Left lung (tissue), 10 donors: ENCODE data around the gene CHST9. TPM values are rescaled to one million over a fixed set of nuclear protein-coding genes. Genes with fewer than 3 reads are reported as not detected.
A peak's percentile ranks its signal among the peaks of the same experiment; 100 is the strongest.

ENCODE experiments used
- ATAC-seq: fragments of 200-7000 bp; cut with Tn5 transposase; one replicate; pipeline ENCODE4 v1.9.1; 2020; ENCODE audit warnings: moderate library complexity
- DNase-seq, 4 donors: peaks; one replicate each; pipeline ENCODE4 v3.0.0-alpha.2; 2013 to 2020
- H3K27ac ChIP-seq, 2 donors: fragments of 200-600 bp; sonication (generic) in 1 of 2; one replicate each; pipeline versions ENCODE4 v1.5.0 to v1.8.0; 2020 to 2021
- H3K27me3 ChIP-seq, 2 donors: fragments of 200-600 bp; sonication (generic) in 1 of 2; one replicate each; pipeline versions ENCODE4 v1.5.0 to v1.8.0; 2020 to 2021
- H3K36me3 ChIP-seq, 2 donors: fragments of 200-600 bp; sonication (generic) in 1 of 2; one replicate each; pipeline versions ENCODE4 v1.5.0 to v1.8.0; 2020 to 2021
- H3K4me1 ChIP-seq, 2 donors: fragments of 200-600 bp; one replicate each; pipeline ENCODE4 v1.8.0; 2021
- H3K4me3 ChIP-seq, 2 donors: fragments of 200-600 bp; sonication (generic) in 1 of 2; one replicate each; pipeline versions ENCODE4 v1.5.0 to v1.8.0; 2020 to 2021; ENCODE audit warnings: mild to moderate bottlenecking in 1 of 2
- H3K9me3 ChIP-seq, 2 donors: fragments of 200-600 bp; sonication (generic) in 1 of 2; one replicate each; pipeline versions ENCODE4 v1.5.0 to v1.8.0; 2020 to 2021
- intact Hi-C, 2 donors: fragments of 100-400 bp; cut with DNase I; formaldehyde crosslinking; loops; one replicate each; pipeline versions ENCODE4 v1.11.2 to v1.14.2; 2022
- polyA plus RNA-seq, 6 donors: library from polyadenylated mRNA; unstranded; fragments of 120-200 nt; gene quantifications; one replicate each; pipeline ENCODE4 v1.2.1, GENCODE V29; 2013; ENCODE audit not compliant: insufficient read length in 6 of 6
- total RNA-seq, 2 donors: library from RNA; stranded (reverse); fragmentation: NEBNext Ultra II Directional; extraction: Animal tissue kit (Norgen Biotek cat#: 25700); gene quantifications; one replicate each; pipeline ENCODE4 v1.2.1, GENCODE V29; 2021
- TF ChIP-seq, protein P1 (sequence below), 2 donors: fragments of 200-600 bp; sonication (generic) in 1 of 2; IDR thresholded peaks; one replicate each; pipeline versions ENCODE4 v1.5.0 to v1.8.0; 2021; ENCODE audit warnings: antibody characterized with exemption in 2 of 2
- donor health status: DM: no; HTN: yes; CAD: no.
- donor health status: DM: no; HTN: no; CAD: no.

The CHST9 gene
- total and polyA plus RNA-seq, 8 donors, result 0.12 to 4.2 (median 2.6) TPM

DNA sequence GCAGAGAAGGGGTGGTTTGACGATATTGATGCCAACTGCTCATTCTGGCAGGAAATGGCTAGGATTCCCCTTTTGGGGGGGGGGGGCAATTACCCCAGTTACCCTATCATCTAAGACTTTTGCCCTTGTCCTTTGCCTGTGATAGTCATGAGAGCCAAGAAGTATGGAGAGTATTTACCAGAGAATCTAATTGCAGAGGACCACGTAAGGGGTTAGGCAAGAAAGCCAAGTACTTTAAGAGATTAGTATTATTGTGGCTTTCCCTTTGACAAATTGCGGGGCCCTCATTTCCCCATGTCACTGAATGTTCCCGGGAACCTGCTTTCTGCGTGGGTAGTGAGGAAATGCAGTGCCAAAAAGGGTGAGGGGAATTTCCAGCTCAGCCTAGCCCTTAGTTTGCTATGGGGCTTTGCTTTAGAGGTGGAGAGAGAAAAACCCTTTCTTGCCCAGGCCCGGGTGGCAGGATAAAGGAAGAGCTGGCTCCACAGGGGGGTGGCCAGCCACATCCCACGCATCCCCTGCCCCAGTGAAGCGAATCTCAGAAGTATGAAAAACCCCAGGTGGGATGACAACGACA lies 321.1 kb downstream of the CHST9 start:
- intact Hi-C loops, result no loop called here
- ATAC-seq (peak; percentile 2), DNase-seq (no peak)
- Histone ChIP-seq H3K4me3 (peak overlapping the region; percentile 30 to 39), H3K4me1 (peaks cover 0 to 4% of the 10 kb centered on the region in 2 donors), H3K36me3 (no peaks in the 10 kb centered on the region), H3K9me3 (no peaks in the 10 kb centered on the region), H3K27ac (peak overlapping the region; percentile 66 to 71), H3K27me3 (peaks cover 3 to 46% of the 10 kb centered on the region in 2 donors)
- TF ChIP-seq, protein P1, sequence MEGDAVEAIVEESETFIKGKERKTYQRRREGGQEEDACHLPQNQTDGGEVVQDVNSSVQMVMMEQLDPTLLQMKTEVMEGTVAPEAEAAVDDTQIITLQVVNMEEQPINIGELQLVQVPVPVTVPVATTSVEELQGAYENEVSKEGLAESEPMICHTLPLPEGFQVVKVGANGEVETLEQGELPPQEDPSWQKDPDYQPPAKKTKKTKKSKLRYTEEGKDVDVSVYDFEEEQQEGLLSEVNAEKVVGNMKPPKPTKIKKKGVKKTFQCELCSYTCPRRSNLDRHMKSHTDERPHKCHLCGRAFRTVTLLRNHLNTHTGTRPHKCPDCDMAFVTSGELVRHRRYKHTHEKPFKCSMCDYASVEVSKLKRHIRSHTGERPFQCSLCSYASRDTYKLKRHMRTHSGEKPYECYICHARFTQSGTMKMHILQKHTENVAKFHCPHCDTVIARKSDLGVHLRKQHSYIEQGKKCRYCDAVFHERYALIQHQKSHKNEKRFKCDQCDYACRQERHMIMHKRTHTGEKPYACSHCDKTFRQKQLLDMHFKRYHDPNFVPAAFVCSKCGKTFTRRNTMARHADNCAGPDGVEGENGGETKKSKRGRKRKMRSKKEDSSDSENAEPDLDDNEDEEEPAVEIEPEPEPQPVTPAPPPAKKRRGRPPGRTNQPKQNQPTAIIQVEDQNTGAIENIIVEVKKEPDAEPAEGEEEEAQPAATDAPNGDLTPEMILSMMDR (IDR thresholded peaks at IDR 0.05), result no peak

DNA sequence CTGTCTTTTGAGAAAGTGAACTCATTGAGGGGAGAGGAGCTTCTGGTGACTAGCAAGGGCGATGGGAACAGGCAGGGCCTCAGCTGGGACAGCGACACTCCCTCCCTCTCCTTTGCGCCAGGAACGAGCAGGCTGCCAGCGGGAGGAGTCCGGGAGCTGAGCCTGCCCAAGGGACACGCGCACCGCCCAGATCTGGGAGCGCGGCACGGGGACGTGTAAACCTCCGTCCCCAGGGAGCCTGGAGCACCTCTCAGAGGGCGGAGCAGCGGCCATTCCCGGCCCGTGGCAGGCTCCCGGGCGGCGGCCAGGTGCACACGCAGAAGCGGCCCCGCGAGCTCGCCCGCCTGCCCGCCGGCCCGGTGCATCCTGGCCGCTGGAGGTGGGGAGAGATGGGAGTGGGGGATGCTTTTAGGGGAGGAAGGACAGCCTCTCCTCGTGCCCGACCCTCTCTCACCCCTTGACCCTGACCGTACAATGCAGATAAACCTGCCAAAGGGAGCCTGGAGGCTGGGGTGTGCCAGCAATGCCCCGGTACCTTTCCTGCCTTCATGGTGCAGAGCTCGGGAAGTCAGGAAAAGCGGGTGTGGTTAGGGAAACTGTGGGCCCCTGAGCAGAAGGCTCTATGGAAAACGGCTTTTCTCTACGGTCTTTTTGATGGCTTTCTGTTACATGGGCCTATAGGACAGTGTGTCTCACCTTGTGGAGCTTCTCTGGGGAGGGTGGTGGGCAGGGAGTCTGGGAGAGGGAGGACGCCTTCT lies 321.8 kb downstream of the CHST9 start:
- Histone ChIP-seq H3K27me3 (peaks cover 3 to 46% of the 10 kb centered on the region in 2 donors), H3K4me3 (peak overlapping the region; percentile 30 to 39), H3K27ac (peak overlapping the region; percentile 66 to 71), H3K4me1 (peaks cover 0 to 4% of the 10 kb centered on the region in 2 donors), H3K9me3 (no peaks in the 10 kb centered on the region), H3K36me3 (no peaks in the 10 kb centered on the region)
- intact Hi-C loops, result no loop called here
- TF ChIP-seq, protein P1 (IDR thresholded peaks at IDR 0.05), result no peak
- peak; percentile 27 to 93 (median 78) for DNase-seq
- ATAC-seq, result peak; percentile 87

DNA sequence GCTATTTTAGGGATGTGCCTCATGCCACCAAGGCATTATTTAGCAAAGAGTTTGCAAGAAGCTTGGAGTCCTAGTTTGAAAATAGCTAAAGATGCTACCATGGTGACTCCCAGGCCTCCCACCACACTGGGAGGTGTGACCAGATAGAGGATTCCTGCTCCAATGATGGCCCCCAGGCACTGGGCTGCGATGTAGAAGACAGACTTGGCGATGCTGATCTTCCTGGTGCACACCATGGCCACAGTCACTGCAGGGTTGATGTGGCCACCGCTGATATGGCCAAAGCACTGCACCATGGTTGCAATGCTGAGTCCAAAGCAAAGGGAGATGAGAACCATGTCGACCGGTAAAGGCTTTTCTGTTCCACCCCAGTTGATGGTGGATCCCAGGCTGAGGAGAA lies 323.0 kb downstream of the CHST9 start:
- ATAC-seq, result no peak

More for the DNA sequence above, 323.0 kb downstream of the CHST9 start:
- H3K9me3 ChIP-seq, result no peaks in the 10 kb centered on the region
- intact Hi-C loops, result no loop called here
- no peak overlapping the region for H3K4me3 ChIP-seq
- no peak for DNase-seq
- TF ChIP-seq, protein P1 (IDR thresholded peaks at IDR 0.05), result no peak
- peaks cover 3 to 46% of the 10 kb centered on the region in 2 donors for H3K27me3 ChIP-seq
- no peak overlapping the region for H3K27ac ChIP-seq
- H3K36me3 ChIP-seq, result no peaks in the 10 kb centered on the region
- H3K4me1 ChIP-seq, result no peaks in the 10 kb centered on the region
